Fibroblast of pulmonary artery (primary cell): ENCODE measurements around the gene DPYD.

Source experiments
- DNase-seq: peaks from one replicate; pipeline ENCODE4 v3.0.0-alpha.2; 2010; ENCODE audit warnings: low read depth
- H3K4me3 ChIP-seq: replicated peaks from 2 replicates; pipeline ENCODE4 v1.5.1; 2011; ENCODE audit warnings: low read depth, mild to moderate bottlenecking, control low read depth, low read length, moderate library complexity
- TF ChIP-seq, protein P1 (sequence below): IDR thresholded peaks from 2 replicates; pipeline ENCODE4 v1.5.1; 2011; ENCODE audit warnings: mild to moderate bottlenecking, control low read depth, low read length, inconsistent platforms; ENCODE audit errors: missing control alignments

Gene DPYD

DNA sequence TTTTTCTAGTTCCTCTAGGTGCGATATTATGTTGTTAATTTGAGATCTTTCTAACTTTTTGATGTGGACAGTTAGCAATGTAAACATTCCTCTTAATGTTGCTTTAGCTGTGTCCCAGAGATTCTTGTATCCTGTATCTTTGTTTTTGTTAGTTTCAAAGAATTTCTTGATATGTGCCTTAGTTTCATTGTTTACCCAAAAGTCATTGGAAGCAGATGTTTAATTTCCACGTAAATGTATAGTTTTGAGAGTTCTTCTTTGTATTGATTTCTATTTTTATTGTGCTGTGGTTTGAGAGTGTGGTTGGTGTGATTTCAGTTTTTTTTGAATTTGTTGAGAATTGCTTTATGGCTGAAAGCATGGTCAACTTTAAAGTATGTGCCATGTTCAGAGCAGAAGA, 879.8 kb downstream of the DPYD start:
- DNase-seq, result no peak
- no peak overlapping the region for H3K4me3 ChIP-seq
- TF ChIP-seq, protein P1, sequence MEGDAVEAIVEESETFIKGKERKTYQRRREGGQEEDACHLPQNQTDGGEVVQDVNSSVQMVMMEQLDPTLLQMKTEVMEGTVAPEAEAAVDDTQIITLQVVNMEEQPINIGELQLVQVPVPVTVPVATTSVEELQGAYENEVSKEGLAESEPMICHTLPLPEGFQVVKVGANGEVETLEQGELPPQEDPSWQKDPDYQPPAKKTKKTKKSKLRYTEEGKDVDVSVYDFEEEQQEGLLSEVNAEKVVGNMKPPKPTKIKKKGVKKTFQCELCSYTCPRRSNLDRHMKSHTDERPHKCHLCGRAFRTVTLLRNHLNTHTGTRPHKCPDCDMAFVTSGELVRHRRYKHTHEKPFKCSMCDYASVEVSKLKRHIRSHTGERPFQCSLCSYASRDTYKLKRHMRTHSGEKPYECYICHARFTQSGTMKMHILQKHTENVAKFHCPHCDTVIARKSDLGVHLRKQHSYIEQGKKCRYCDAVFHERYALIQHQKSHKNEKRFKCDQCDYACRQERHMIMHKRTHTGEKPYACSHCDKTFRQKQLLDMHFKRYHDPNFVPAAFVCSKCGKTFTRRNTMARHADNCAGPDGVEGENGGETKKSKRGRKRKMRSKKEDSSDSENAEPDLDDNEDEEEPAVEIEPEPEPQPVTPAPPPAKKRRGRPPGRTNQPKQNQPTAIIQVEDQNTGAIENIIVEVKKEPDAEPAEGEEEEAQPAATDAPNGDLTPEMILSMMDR, result no peak

DNA sequence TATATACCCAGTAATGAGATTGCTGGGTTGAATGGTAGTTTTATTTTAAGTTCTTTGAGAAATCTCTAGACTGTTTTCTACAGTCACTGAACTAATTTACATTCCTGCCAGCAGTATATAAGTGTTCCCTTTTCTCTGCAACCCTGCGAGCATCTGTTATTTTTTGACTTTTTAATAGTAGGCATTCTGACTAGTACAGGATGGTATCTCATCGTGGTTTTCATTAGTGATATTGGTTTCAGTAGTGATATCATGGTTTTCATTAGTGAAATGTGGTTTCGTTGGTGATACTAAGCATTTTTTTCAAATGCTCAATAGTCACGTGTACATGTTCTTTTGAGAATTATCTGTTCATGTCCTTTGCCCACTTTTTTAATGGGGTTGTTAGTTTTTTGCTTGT, 882.4 kb downstream of the DPYD start:
- TF ChIP-seq, protein P1, result no peak
- H3K4me3 ChIP-seq, result no peak overlapping the region
- DNase-seq, result no peak

DNA sequence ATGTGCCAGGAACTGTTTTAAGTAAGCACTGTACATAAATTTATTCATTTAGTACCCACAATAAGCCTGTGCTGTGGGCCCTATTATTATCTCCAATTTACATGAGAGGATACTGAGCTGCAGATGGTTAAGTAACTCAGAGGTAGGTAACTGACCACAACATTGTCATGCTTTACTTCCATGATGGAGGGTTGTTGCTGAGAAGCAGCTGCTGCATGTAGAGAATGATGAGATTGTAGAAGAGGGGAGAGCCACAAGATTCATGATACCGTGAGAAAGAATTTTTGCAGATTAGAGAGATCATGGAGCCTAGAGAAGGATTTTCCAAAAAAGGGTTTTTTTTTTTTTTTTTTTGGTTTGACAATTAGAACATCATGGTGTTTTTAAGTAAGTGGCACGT, 886.2 kb downstream of the DPYD start:
- no peak for DNase-seq
- no peak overlapping the region for H3K4me3 ChIP-seq
- TF ChIP-seq, protein P1, result no peak

DNA sequence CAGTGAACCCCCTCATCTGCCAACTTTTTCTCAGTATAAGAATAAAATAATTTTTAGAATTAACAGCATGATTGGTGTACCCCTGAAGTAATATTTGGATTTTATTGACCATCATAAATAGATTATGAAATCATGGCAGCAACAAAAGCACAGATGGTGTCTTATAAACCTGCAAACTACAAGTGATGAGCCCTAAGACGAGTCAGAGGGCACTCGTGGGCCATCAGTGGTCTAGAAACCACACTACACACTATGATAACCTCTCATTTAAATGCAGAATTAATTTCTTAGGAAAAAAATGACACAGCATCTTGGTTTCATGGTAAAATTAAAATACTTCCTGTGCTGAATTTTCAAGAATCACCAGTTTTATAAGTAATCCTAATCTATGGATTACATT, 886.9 kb downstream of the DPYD start:
- no peak overlapping the region for H3K4me3 ChIP-seq
- TF ChIP-seq, protein P1, result no peak
- DNase-seq, result no peak
